Ovary (tissue), 9 donors: ENCODE data around the gene CEP76. TPM values are rescaled to one million over a fixed set of nuclear protein-coding genes. Genes with fewer than 3 reads are reported as not detected.
"Not testable (repeated sequence)": the region's sequence is repeated elsewhere in the genome, so short reads cannot be mapped to it uniquely, and the experiment has no call there.

Experiments
- DNase-seq, 5 donors: peaks; one replicate each; pipeline ENCODE4 v3.0.0-alpha.2; 2019 to 2020
- H3K27ac ChIP-seq, 2 donors: fragments of 200-600 bp; one replicate each; pipeline versions ENCODE4 v1.5.1 to v1.8.0; 2019 to 2022
- H3K27me3 ChIP-seq: fragments of 200-600 bp; one replicate; pipeline ENCODE4 v1.8.0; 2022
- H3K36me3 ChIP-seq: fragments of 200-600 bp; sonication (generic); one replicate; pipeline ENCODE4 v1.5.1; 2019
- H3K4me1 ChIP-seq: one replicate; pipeline ENCODE4 v1.8.1; 2013; ENCODE audit warnings: mild to moderate bottlenecking, moderate library complexity; ENCODE audit not compliant: insufficient read depth
- H3K4me3 ChIP-seq: fragments of 200-600 bp; sonication (generic); one replicate; pipeline ENCODE4 v1.5.1; 2017
- H3K9me3 ChIP-seq, 2 donors: fragments of 200-600 bp in 1 of 2; sonication (generic) in 1 of 2; one replicate each; pipeline versions ENCODE4 v1.5.1 to v1.8.1; 2013 to 2019; ENCODE audit warnings: mild to moderate bottlenecking in 1 of 2, moderate library complexity in 1 of 2
- CTCF ChIP-seq, 3 donors: fragments of 450-650 bp in 2 of 3; fragments of 200-600 bp in 1 of 3; IDR thresholded peaks; one replicate each; pipeline versions ENCODE4 v1.5.1 to v1.8.0; 2016 to 2022; ENCODE audit warnings: antibody characterized with exemption in 3 of 3, mild to moderate bottlenecking in 1 of 3
- EP300 ChIP-seq: sonication (generic); formaldehyde crosslinking; IDR thresholded peaks from one replicate; pipeline ENCODE4 v1.6.1; 2017; ENCODE audit warnings: antibody characterized with exemption
- POLR2A ChIP-seq: fragments of 450-650 bp; IDR thresholded peaks from one replicate; pipeline ENCODE4 v1.6.1; 2017; ENCODE audit warnings: antibody characterized with exemption, mild to moderate bottlenecking, moderate library complexity
- WGBS, 3 donors: extraction: QIAGEN DNeasy Blood & Tissue Kit in 1 of 3; methylation state at CpG; one replicate each; pipeline versions ENCODE4 v1.1.5 to v1.1.7; 2013 to 2017; 5-methylcytosine and 5-hydroxymethylcytosine counted together
- intact Hi-C, 4 donors: fragments of 100-400 bp; cut with DNase I; formaldehyde crosslinking; loops; one replicate each; pipeline versions ENCODE4 v1.11.0 to v1.15.1; 2022 to 2023
- polyA plus RNA-seq, 2 donors: library from polyadenylated mRNA; stranded (reverse); fragments of 200-250 nt in 1 of 2; fragments of 350-450 nt in 1 of 2; fragmentation: Illumina TruSeq in 1 of 2; extraction: RNeasy Lipid Tissue Mini Kit (QIAGEN cat#74804) in 1 of 2; gene quantifications; one replicate each; pipeline ENCODE4 v1.2.3, GENCODE V29; 2013 to 2014
- total RNA-seq, 7 donors: library from RNA; depleted of rRNA in 2 of 7; stranded (reverse); fragments of >200 nt in 2 of 7; fragmentation: NEBNext Ultra II Directional in 3 of 7; extraction: Animal tissue kit (Norgen Biotek cat#: 25700) in 3 of 7; gene quantifications; one replicate each; pipeline versions ENCODE4 v1.1.0 to v1.2.4, GENCODE V29; 2016 to 2023
- donor health status: DM: no; HTN: no; CAD: no; lungs with moderate emphysema.
- donor health status: DM: no; HTN: no; CAD: no.
- donor health status: Bipolar disorder and iron deficiency.
- donor health status: DM: yes; HTN: yes; CAD: no.
- donor health status: DM: no; HTN: no; CAD: no.
- donor health status: DM: yes; HTN: yes; CAD: no.

Gene CEP76
- total and polyA plus RNA-seq, 9 donors: 4.8 to 8.3 (median 5.9) TPM

GRCh38 chr18:12637393-12637792 is 65.1 kb downstream of the CEP76 start:
- Histone ChIP-seq H3K36me3 (no peaks in the 10 kb centered on the region), H3K4me3 (no peak overlapping the region), H3K4me1 (no peaks in the 10 kb centered on the region), H3K27me3 (no peaks in the 10 kb centered on the region), H3K27ac (no peak overlapping the region), H3K9me3 (no peaks in the 10 kb centered on the region)
- intact Hi-C loops: no loop called here
- 93 to 94% (median 94%) methylated on average over 3 of the region's 3 CpGs for WGBS, 3 donors
- TF ChIP-seq EP300 (no peak), POLR2A (no peak), CTCF (IDR thresholded peaks at IDR 0.05) (no peak)
- no peak for DNase-seq

- no peaks in the 10 kb centered on the region for H3K27me3 ChIP-seq
- H3K36me3 ChIP-seq: no peaks in the 10 kb centered on the region
- no peaks in the 10 kb centered on the region for H3K9me3 ChIP-seq
- WGBS, 3 donors: 79 to 81% (median 80%) methylated on average over 6 of the region's 6 CpGs
- no peak for DNase-seq
- intact Hi-C loops: no loop called here
- TF ChIP-seq EP300 (no peak), CTCF (IDR thresholded peaks at IDR 0.05) (no peak), POLR2A (no peak)
- H3K4me3 ChIP-seq: no peak overlapping the region
- H3K27ac ChIP-seq: no peak overlapping the region
- H3K4me1 ChIP-seq: no peaks in the 10 kb centered on the region
Measured at GRCh38 chr18:12631831-12632477, 70.6 kb downstream of the CEP76 start.

GRCh38 chr18:12630136-12630535 is 72.4 kb downstream of the CEP76 start:
- Histone ChIP-seq H3K36me3 (no peaks in the 10 kb centered on the region), H3K27ac (no peak overlapping the region), H3K9me3 (no peaks in the 10 kb centered on the region), H3K4me3 (no peak overlapping the region), H3K4me1 (no peaks in the 10 kb centered on the region), H3K27me3 (no peaks in the 10 kb centered on the region)
- no peak for TF ChIP-seq EP300
- TF ChIP-seq CTCF (IDR thresholded peaks at IDR 0.05): no peak
- TF ChIP-seq POLR2A: no peak
- 91% methylated on average over 7 of the region's 7 CpGs for WGBS, 3 donors
- intact Hi-C loops: no loop called here
- DNase-seq: no peak

GRCh38 chr18:12628706-12629702 is 73.5 kb downstream of the CEP76 start:
- Histone ChIP-seq H3K4me1 (no peaks in the 10 kb centered on the region), H3K9me3 (no peaks in the 10 kb centered on the region), H3K27ac (no peak overlapping the region), H3K36me3 (no peaks in the 10 kb centered on the region), H3K27me3 (no peaks in the 10 kb centered on the region), H3K4me3 (no peak overlapping the region)
- WGBS, 3 donors: 79 to 83% (median 80%) methylated on average over 4 of the region's 4 CpGs
- DNase-seq: no peak
- intact Hi-C loops: no loop called here
- no peak for TF ChIP-seq EP300
- no peak for TF ChIP-seq POLR2A
- no peak for TF ChIP-seq CTCF (IDR thresholded peaks at IDR 0.05)

- H3K9me3 ChIP-seq, DNase-seq, H3K4me3 ChIP-seq, H3K4me1 ChIP-seq, H3K27me3 ChIP-seq, H3K36me3 ChIP-seq, intact Hi-C loops, H3K27ac ChIP-seq: not testable (repeated sequence)
- 94 to 98% (median 96%) methylated on average over 3 of the region's 3 CpGs for WGBS, 3 donors
Measured at GRCh38 chr18:12627199-12627598, 75.3 kb downstream of the CEP76 start.
